ENCODE measurements around the gene ATP6V0E1. TPM values are rescaled to one million over a fixed set of nuclear protein-coding genes. Genes with fewer than 3 reads are reported as not detected.

ATP6V0E1 gene
- total and polyA plus RNA-seq, 2 of the 8 experiments (the other 6 are each of a cell fraction or from before 2014, with no cell fraction given) = 108 to 134 TPM

GRCh38 chr5:173050791-173051190, 67.2 kb downstream of the ATP6V0E1 start:
- H3K14ac ChIP-seq (ENCODE audit: insufficient read length) = no peak overlapping the region
- H3K23me2 ChIP-seq (ENCODE audit: low read depth, low read length) = peaks cover 5% of the 10 kb centered on the region
- no peaks in the 10 kb centered on the region for H3K79me1 ChIP-seq (ENCODE audit: low read depth, low read length)
- no peak overlapping the region for H3K18ac ChIP-seq (ENCODE audit: extremely low read depth, low read length)
- peak overlapping the region; percentile 33 for H2BK120ac ChIP-seq (replicated peaks; ENCODE audit: low read depth, low read length)
- no peak overlapping the region for H3K9ac ChIP-seq (replicated peaks in 1 of 4; ENCODE audit: extremely low read depth in 1 of 4, low read depth in 3 of 4, low read length in 3 of 4)
- H4K5ac ChIP-seq (ENCODE audit: insufficient read length, low read depth, low read length) = no peak overlapping the region
- H3K4me2 ChIP-seq (ENCODE audit: insufficient read depth in 1 of 2, low read depth in 2 of 2, low read length in 2 of 2) = no peak overlapping the region
- POLR2A ChIA-PET (ENCODE audit: partially characterized antibody) = no interaction called here
- no peak overlapping the region for H3K4me3 ChIP-seq (ENCODE audit: extremely low read depth in 1 of 4, insufficient read depth in 2 of 4, low read depth in 3 of 4, low read length in 4 of 4)
- H2BK5ac ChIP-seq (ENCODE audit: low read depth, low read length) = no peak overlapping the region
- no peak overlapping the region for H2BK15ac ChIP-seq (ENCODE audit: low read length)
- H3K27me3 ChIP-seq (replicated peaks in 1 of 4; ENCODE audit: control insufficient read depth in 3 of 4, extremely low read depth in 1 of 4, insufficient read depth in 3 of 4, low read length in 3 of 4) = no peaks in the 10 kb centered on the region
- 73% methylated on average over 2 of the region's 2 CpGs; no CpG with 5 or more reads in 1 of the 2 experiments for WGBS, 2 experiments (ENCODE audit: extremely low coverage in 1 of 2, insufficient coverage in 1 of 2, insufficient read length in 1 of 2, insufficient replicate concordance in 2 of 2, low coverage in 1 of 2, low lambda C conversion rate in 2 of 2, missing lambda C conversion rate in 1 of 2)
- DNase-seq (ENCODE audit: low read depth in 1 of 2, low spot score in 2 of 2) = no peak
- H3K23ac ChIP-seq (ENCODE audit: insufficient read length) = no peak overlapping the region
- no peaks in the 10 kb centered on the region for H3K36me3 ChIP-seq (ENCODE audit: control insufficient read depth in 2 of 4, insufficient read depth in 4 of 4, low read length in 3 of 4)
- no peaks in the 10 kb centered on the region for H3K9me3 ChIP-seq (ENCODE audit: insufficient read depth in 2 of 2, low read depth in 1 of 2, low read length in 1 of 2)
- no peak overlapping the region for H3K4ac ChIP-seq (replicated peaks; ENCODE audit: insufficient read length, low read depth, low read length)
- H2BK20ac ChIP-seq (ENCODE audit: low read length) = no peak overlapping the region
- H2BK12ac ChIP-seq (ENCODE audit: low read depth, low read length) = no peak overlapping the region
- H4K8ac ChIP-seq (ENCODE audit: extremely low read depth, insufficient read depth, low read length) = no peak overlapping the region
- peaks cover 0 to 7% (median 4%) of the 10 kb centered on the region in 4 experiments; a peak in 4 of 7 replicates for H3K4me1 ChIP-seq (replicated peaks in 1 of 4; ENCODE audit: control insufficient read depth in 3 of 4, insufficient read depth in 4 of 4, low read length in 3 of 4)
- H4K20me1 ChIP-seq (replicated peaks in 1 of 2; ENCODE audit: control insufficient read depth in 1 of 2, insufficient read depth in 2 of 2, low read length in 2 of 2) = no peaks in the 10 kb centered on the region
- no peak overlapping the region for H3K27ac ChIP-seq (ENCODE audit: low read depth, low read length)
- H2AFZ ChIP-seq (ENCODE audit: low read length) = no peak overlapping the region
- FAIRE-seq = no peak
- H3K79me2 ChIP-seq (ENCODE audit: control insufficient read depth in 1 of 2, insufficient read depth in 2 of 2, low read length in 2 of 2) = no peaks in the 10 kb centered on the region
- H4K91ac ChIP-seq (replicated peaks; ENCODE audit: insufficient read length, low read length) = no peak overlapping the region
- CTCF ChIA-PET (ENCODE audit: partially characterized antibody) = interaction anchor here (0.7 kb wide), 1 partner anchor 124 kb away, joined by 3 read pairs; no protein-coding TSS in a partner anchor
- no peak overlapping the region for H3K56ac ChIP-seq (replicated peaks; ENCODE audit: insufficient read length, low read depth, low read length)
- no peak overlapping the region for H2AK5ac ChIP-seq (ENCODE audit: low read depth, low read length)
- no peak for TF ChIP-seq TCF12 (IDR thresholded peaks at IDR 0.05; ENCODE audit: low read depth, low read length)
- TF ChIP-seq SIRT6 (IDR thresholded peaks at IDR 0.05; ENCODE audit: low read length) = no peak
- no peak for TF ChIP-seq CBX5 (IDR thresholded peaks at IDR 0.05; ENCODE audit: low read depth, low read length)
- TF ChIP-seq BCL11A (IDR thresholded peaks at IDR 0.05; ENCODE audit: low read depth in 2 of 2, low read length in 2 of 2) = no peak
